GM12878 (cell line): Measurements from ENCODE around the gene RSPH1. TPM values are rescaled to one million over a fixed set of nuclear protein-coding genes. Genes with fewer than 3 reads are reported as not detected.
A peak's percentile ranks its signal among the peaks of the same experiment; 100 is the strongest.

ENCODE experiments used
- ATAC-seq: fragments of 200-7000 bp; cut with Tn5 transposase; 3 replicates; pipeline ENCODE4 v1.9.1; 2020; ENCODE audit warnings: mild to moderate bottlenecking, moderate library complexity
- Bru-seq: library from RNA; stranded (reverse); fragments of 400-500 nt; gene quantifications from one replicate; lab custom pipeline; 2021; lab: Mats Ljungman, UMichigan
- BruChase-seq, 2 experiments: library from RNA; stranded (reverse); fragments of 400-500 nt; gene quantifications; one replicate each; lab custom pipeline; 2021; lab: Mats Ljungman, UMichigan
- BruUV-seq: library from RNA; stranded (reverse); fragments of 400-500 nt; replicated peaks from 2 replicates; lab custom pipeline; 2021; lab: Mats Ljungman, UMichigan
- CTCF ChIA-PET: fragments of 300-600 bp; sonication (Branson Sonifier 250); formaldehyde crosslinking; extraction: SDS; loops from one replicate; lab custom pipeline; 2021; ENCODE audit warnings: inconsistent platforms; lab: Yijun Ruan, JAX
- POLR2A ChIA-PET: fragments of 350-600 bp; formaldehyde crosslinking; extraction: SDS; loops from one replicate; lab custom pipeline; 2021; ENCODE audit warnings: inconsistent platforms; lab: Charles Lee
- RAD21 ChIA-PET: fragments of 300-600 bp; sonication (Branson Sonifier 250); formaldehyde crosslinking; loops from one replicate; lab custom pipeline; 2023; ENCODE audit warnings: antibody characterized with exemption; ENCODE audit not compliant: unreplicated experiment; lab: Charles Lee
- SMC1A ChIA-PET: fragments of 300-600 bp; sonication (Branson Sonifier 250); formaldehyde crosslinking; loops from one replicate; lab custom pipeline; 2023; ENCODE audit not compliant: unreplicated experiment, uncharacterized antibody; lab: Charles Lee
- DNase-seq: peaks from one replicate; pipeline ENCODE4 v3.0.0-alpha.2; 2011; ENCODE audit warnings: low read depth, low spot score
- FAIRE-seq: peaks from 3 replicates; lab custom pipeline; 2011; peaks lifted over from hg19 to GRCh38; lab: Jason Lieb, UNC
- H2AFZ ChIP-seq: 2 replicates; pipeline ENCODE4 v1.6.0; 2011; ENCODE audit warnings: low read depth, low read length, control low read depth; ENCODE audit not compliant: control insufficient read depth
- H3K27ac ChIP-seq: 2 replicates; pipeline ENCODE4 v1.5.1; 2011; ENCODE audit warnings: control low read depth; ENCODE audit not compliant: control insufficient read depth, insufficient read depth
- H3K27me3 ChIP-seq, 2 experiments: replicated peaks in 1 of 2; 2 replicates each; pipeline versions ENCODE4 v1.6.0 to v1.6.1; 2011; ENCODE audit warnings: low read length in 1 of 2; ENCODE audit not compliant: control insufficient read depth in 2 of 2, insufficient read depth in 2 of 2
- H3K36me3 ChIP-seq, 2 experiments: 2 replicates each; pipeline ENCODE4 v1.5.1; 2011; ENCODE audit warnings: low read length in 1 of 2; ENCODE audit not compliant: control insufficient read depth in 2 of 2, insufficient read depth in 2 of 2
- H3K4me1 ChIP-seq: 2 replicates; pipeline ENCODE4 v1.6.1; 2011; ENCODE audit warnings: mild to moderate bottlenecking, low read length, moderate library complexity, mixed read lengths; ENCODE audit not compliant: control insufficient read depth, insufficient read depth
- H3K4me2 ChIP-seq: 2 replicates; pipeline ENCODE4 v1.6.0; 2011; ENCODE audit warnings: control low read depth; ENCODE audit not compliant: control insufficient read depth, insufficient read depth
- H3K4me3 ChIP-seq: fragments of 200-600 bp; sonication (generic); 2 replicates; pipeline ENCODE4 v1.5.1; 2016
- H3K79me2 ChIP-seq: 2 replicates; pipeline ENCODE4 v1.6.0; 2011; ENCODE audit warnings: low read length; ENCODE audit not compliant: control insufficient read depth, insufficient read depth
- H3K9ac ChIP-seq: 2 replicates; pipeline ENCODE4 v1.8.0; 2011; ENCODE audit warnings: low read length, control low read depth, mixed read lengths; ENCODE audit not compliant: control insufficient read depth, insufficient read depth
- H3K9me3 ChIP-seq: replicated peaks from 3 replicates; pipeline ENCODE4 v1.5.1; 2011; ENCODE audit warnings: mild to moderate bottlenecking, low read length; ENCODE audit not compliant: control insufficient read depth, insufficient read depth
- H4K20me1 ChIP-seq: 2 replicates; pipeline ENCODE4 v1.6.0; 2011; ENCODE audit not compliant: control insufficient read depth, insufficient read depth
- CREB1 ChIP-seq: IDR thresholded peaks from 2 replicates; pipeline ENCODE4 v1.6.1; 2012; ENCODE audit warnings: low read depth, mild to moderate bottlenecking, inconsistent platforms
- EGR1 ChIP-seq, 2 experiments: IDR thresholded peaks; 1 replicate in 1 of 2; 2 replicates in 1 of 2; pipeline ENCODE4 v1.6.1; 2011 to 2012; ENCODE audit warnings: low read depth in 2 of 2, low read length in 2 of 2, borderline replicate concordance in 1 of 2, mild to moderate bottlenecking in 1 of 2, moderate library complexity in 1 of 2
- ESRRA ChIP-seq: IDR thresholded peaks from 2 replicates; pipeline ENCODE4 v1.6.1; 2012; ENCODE audit warnings: mild to moderate bottlenecking, low read length, improper control_type of control experiment
- KLF5 ChIP-seq: fragments of 450-650 bp; IDR thresholded peaks from 2 replicates; pipeline ENCODE4 v1.6.1; 2014; ENCODE audit warnings: mild to moderate bottlenecking; ENCODE audit not compliant: partially characterized antibody
- POLR2AphosphoS5 ChIP-seq: IDR thresholded peaks from 2 replicates; pipeline ENCODE4 v1.6.1; 2011; ENCODE audit warnings: mild to moderate bottlenecking, low read length, inconsistent platforms
- RFX5 ChIP-seq: IDR thresholded peaks from 2 replicates; pipeline ENCODE4 v1.6.1; 2011; ENCODE audit warnings: low read depth, low read length, improper control_type of control experiment
- SUZ12 ChIP-seq: fragments of 200-600 bp; sonication (generic); IDR thresholded peaks from one replicate; pipeline ENCODE4 v1.6.1; 2018; ENCODE audit warnings: antibody characterized with exemption, mild to moderate bottlenecking; ENCODE audit not compliant: unreplicated experiment
- WGBS: methylation state at CpG from one replicate; pipeline ENCODE4 v1.1.6; 2016; ENCODE audit warnings: low lambda C conversion rate; ENCODE audit not compliant: insufficient replicate concordance, insufficient coverage; ENCODE audit errors: missing lambda C conversion rate; 5-methylcytosine and 5-hydroxymethylcytosine counted together
- in situ Hi-C: fragments of 300-500 bp; cut with MboI; formaldehyde crosslinking; loops from 9 replicates; pipeline ENCODE4 v1.14.3; 2018; ENCODE audit warnings: mixed read lengths
- intact Hi-C: fragments of 100-400 bp; cut with micrococcal nuclease; formaldehyde crosslinking; loops from one replicate; pipeline ENCODE4 v1.14.2; 2022; ENCODE audit not compliant: unreplicated experiment
- long read RNA-seq, 2 experiments: library from polyadenylated mRNA; unstranded; transcript quantifications; one replicate each; pipeline ENCODE4 v2.0.0, GENCODE V29; 2019 to 2020
- polyA minus RNA-seq, 3 experiments: library from RNA; depleted of rRNA, polyadenylated mRNA; stranded (reverse); fragments of >200 nt; gene quantifications; 2 replicates each; pipeline ENCODE4 v1.2.3, GENCODE V29; 2011
- polyA plus RNA-seq, 11 experiments: library from polyadenylated mRNA; depleted of rRNA in 4 of 11; unstranded in 6 of 11; stranded (reverse) in 5 of 11; fragments of >200 nt; fragmentation: Nextera tagmentation in 4 of 11; fragmentation: Illumina TruSeq in 1 of 11; extraction: Ambion mirVana in 4 of 11; extraction: Trizol in 1 of 11; gene quantifications; 1 replicate in 1 of 11; 2 replicates in 10 of 11; pipeline versions ENCODE4 v1.2.1 to v1.2.3, GENCODE V29; 2011 to 2016; ENCODE audit warnings: inconsistent platforms in 2 of 11, missing spikeins in 2 of 11, low read depth in 1 of 11
- total RNA-seq, 4 experiments: library from RNA; depleted of rRNA in 3 of 4; stranded (reverse); fragments of >200 nt in 3 of 4; fragmentation: Illumina TruSeq in 1 of 4; extraction: Trizol in 1 of 4; gene quantifications; 2 replicates each; pipeline versions ENCODE4 v1.2.1 to v1.2.3, GENCODE V29; 2013 to 2021
- TF ChIP-seq, protein P1 (sequence below): fragments of 450-650 bp; IDR thresholded peaks from 2 replicates; pipeline ENCODE4 v1.6.1; 2016; ENCODE audit warnings: mild to moderate bottlenecking
- TF ChIP-seq, protein P2 (sequence below): fragments of 450-650 bp; IDR thresholded peaks from 2 replicates; pipeline ENCODE4 v1.6.1; 2016; ENCODE audit warnings: mild to moderate bottlenecking
- TF ChIP-seq, protein P3 (sequence below): fragments of 450-650 bp; IDR thresholded peaks from 2 replicates; pipeline ENCODE4 v1.6.1; 2016; ENCODE audit warnings: mild to moderate bottlenecking, moderate library complexity, borderline replicate concordance

The RSPH1 gene
- 0.56 and 0.78 TPM in 2 replicates for total RNA-seq (2013; cell fraction: nucleolus; rRNA removed)
- 0.11 and 0.33 TPM in 2 replicates for total RNA-seq (2014; rRNA removed)
- total RNA-seq (2014; rRNA removed; fragmentation: Illumina TruSeq; extraction: Trizol): 0.27 and 0.37 TPM in 2 replicates
- total RNA-seq (2021): 0.27 and 0.28 TPM in 2 replicates
- 0.94 TPM for polyA plus RNA-seq (2011; ENCODE audit: low read depth)
- polyA plus RNA-seq (2011; rRNA removed): 0.38 and 0.59 TPM in 2 replicates
- polyA plus RNA-seq (2011; cell fraction: cytosol; rRNA removed): 0.10 and 0.21 TPM in 2 replicates
- 0.16 and 0.22 TPM in 2 replicates for polyA plus RNA-seq (2011; cell fraction: nucleus; rRNA removed)
- polyA plus RNA-seq (2012): 0.79 and 1.1 TPM in 2 replicates
- 0.37 and 0.67 TPM in 2 replicates for polyA plus RNA-seq (2014; fragmentation: Illumina TruSeq; extraction: Trizol)
- polyA plus RNA-seq (2014; fragmentation: Nextera tagmentation; extraction: Ambion mirVana): under 1 TPM; 0.37 to 0.38 TPM
- 0.19 and 0.81 TPM in 2 replicates for polyA plus RNA-seq (2014; rRNA removed)
- 1 to 10 TPM; 1.2 to 1.4 TPM for polyA plus RNA-seq (2016; fragmentation: Nextera tagmentation; extraction: Ambion mirVana)
- 0.88 TPM in 1 of 2 replicates, not detected in the other for polyA minus RNA-seq (2011; rRNA and poly(A)+ RNA removed)
- polyA minus RNA-seq (2011; cell fraction: cytosol; rRNA and poly(A)+ RNA removed): not detected in 2 replicates
- not detected in 2 replicates for polyA minus RNA-seq (2011; cell fraction: nucleus; rRNA and poly(A)+ RNA removed)
- percentile 39 among the genes with signal in this experiment for Bru-seq, nascent RNA
- percentile 35 among the genes with signal in this experiment for BruChase-seq, experiment 1, labeled RNA remaining after a 6-hour chase
- percentile 32 among the genes with signal in this experiment for BruChase-seq, experiment 2, labeled RNA remaining after a 2-hour chase
- long read RNA-seq, experiment 1, partial matches to known transcripts: 1 of 1 reads
- long read RNA-seq, experiment 1, other reads (novel, unspliced or antisense): 0 of 1 reads
- long read RNA-seq, experiment 2, partial matches to known transcripts: 1 of 4 reads
- long read RNA-seq, experiment 2, other reads (novel, unspliced or antisense): 3 of 4 reads

DNA sequence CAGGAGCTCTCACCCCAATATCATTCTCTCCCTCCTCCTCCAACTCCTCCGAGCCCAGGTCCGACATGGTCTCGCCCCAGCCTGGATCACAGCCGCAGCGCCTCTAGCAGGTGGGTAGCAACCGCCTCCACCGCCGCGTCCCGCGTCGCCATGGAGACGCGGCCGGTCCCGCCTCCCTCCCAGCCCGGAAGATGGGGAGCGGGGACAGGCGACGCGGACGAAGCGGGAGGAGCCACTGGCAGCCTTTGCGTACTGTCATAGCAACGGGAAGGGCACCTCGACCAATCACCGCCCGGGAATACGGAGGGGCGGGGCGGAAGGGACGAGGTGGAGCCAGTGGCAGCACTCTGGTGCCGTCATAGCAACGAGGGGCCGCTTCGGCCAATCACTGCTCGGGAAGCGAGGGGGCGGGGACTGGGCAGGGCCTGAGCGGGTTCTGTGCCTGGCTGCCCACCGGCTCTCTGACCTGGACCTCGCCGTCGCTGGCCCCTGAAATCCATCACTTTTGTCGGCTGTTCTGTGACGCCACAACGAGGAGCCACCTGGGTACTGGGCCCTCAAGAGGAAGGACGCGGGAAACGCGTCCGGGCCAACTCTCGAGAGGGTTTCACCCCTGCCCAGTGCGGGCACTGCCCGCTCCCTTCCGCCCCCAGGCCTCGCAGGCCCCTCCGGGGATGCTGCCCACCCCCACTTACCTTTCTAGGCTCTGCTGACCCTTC lies at the start of gene RSPH1:
Gene RSPH1, minus strand, starts transcription at position 105 of the 719 bp plus-strand sequence. Its CDS starts 38 bp downstream, at position 67.
- no peaks in the 10 kb centered on the region for H3K9me3 ChIP-seq
- RAD21 ChIA-PET: interaction anchor here (0.6 to 2.4 kb wide), 8 partner anchors 10 to 187 kb away, joined by 3 to 11 read pairs (median 4); no protein-coding TSS in a partner anchor
- H3K4me2 ChIP-seq: peak within 1 kb of the TSS; percentile 93
- POLR2A ChIA-PET: interaction anchor here (0.6 to 1.3 kb wide), 4 partner anchors 20 to 574 kb away, joined by 3 to 5 read pairs (median 3); no protein-coding TSS in a partner anchor
- no TSS peak for BruUV-seq
- CTCF ChIA-PET: interaction anchor here (1.2 to 1.7 kb wide), 2 partner anchors 18 to 41 kb away, joined by 3 to 4 read pairs; no protein-coding TSS in a partner anchor
- H3K27ac ChIP-seq: peak within 1 kb of the TSS; percentile 41
- H3K9ac ChIP-seq: peak within 1 kb of the TSS; percentile 77
- FAIRE-seq: peak; percentile 99
- under 1% methylated on average over 56 of the region's 58 CpGs for WGBS
- intact Hi-C loops (loop anchor here (1.0 to 2.0 kb wide), 2 partner anchors 17 to 32 kb away; no protein-coding TSS in a partner anchor), in situ Hi-C loops (no loop called here)
- no peaks in the 10 kb centered on the region for H4K20me1 ChIP-seq
- H3K79me2 ChIP-seq: no peaks in the 10 kb centered on the region
- peaks cover 13% of the 10 kb centered on the region for H3K4me1 ChIP-seq
- DNase-seq: peak; percentile 96
- peak within 1 kb of the TSS; percentile 80 for H3K4me3 ChIP-seq
- peak; percentile 99 for ATAC-seq
- no peaks in the 10 kb centered on the region for H3K27me3 ChIP-seq
- peak within 1 kb of the TSS; percentile 81 for H2AFZ ChIP-seq
- SMC1A ChIA-PET: interaction anchor here (1.2 to 3.0 kb wide), 4 partner anchors 10 to 40 kb away, joined by 4 to 12 read pairs (median 6); no protein-coding TSS in a partner anchor
- H3K36me3 ChIP-seq: no peaks in the 10 kb centered on the region
- TF ChIP-seq CREB1: peak; percentile 92
- TF ChIP-seq, protein P1, sequence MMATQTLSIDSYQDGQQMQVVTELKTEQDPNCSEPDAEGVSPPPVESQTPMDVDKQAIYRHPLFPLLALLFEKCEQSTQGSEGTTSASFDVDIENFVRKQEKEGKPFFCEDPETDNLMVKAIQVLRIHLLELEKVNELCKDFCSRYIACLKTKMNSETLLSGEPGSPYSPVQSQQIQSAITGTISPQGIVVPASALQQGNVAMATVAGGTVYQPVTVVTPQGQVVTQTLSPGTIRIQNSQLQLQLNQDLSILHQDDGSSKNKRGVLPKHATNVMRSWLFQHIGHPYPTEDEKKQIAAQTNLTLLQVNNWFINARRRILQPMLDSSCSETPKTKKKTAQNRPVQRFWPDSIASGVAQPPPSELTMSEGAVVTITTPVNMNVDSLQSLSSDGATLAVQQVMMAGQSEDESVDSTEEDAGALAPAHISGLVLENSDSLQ: peak; percentile 90
- TF ChIP-seq, protein P2, sequence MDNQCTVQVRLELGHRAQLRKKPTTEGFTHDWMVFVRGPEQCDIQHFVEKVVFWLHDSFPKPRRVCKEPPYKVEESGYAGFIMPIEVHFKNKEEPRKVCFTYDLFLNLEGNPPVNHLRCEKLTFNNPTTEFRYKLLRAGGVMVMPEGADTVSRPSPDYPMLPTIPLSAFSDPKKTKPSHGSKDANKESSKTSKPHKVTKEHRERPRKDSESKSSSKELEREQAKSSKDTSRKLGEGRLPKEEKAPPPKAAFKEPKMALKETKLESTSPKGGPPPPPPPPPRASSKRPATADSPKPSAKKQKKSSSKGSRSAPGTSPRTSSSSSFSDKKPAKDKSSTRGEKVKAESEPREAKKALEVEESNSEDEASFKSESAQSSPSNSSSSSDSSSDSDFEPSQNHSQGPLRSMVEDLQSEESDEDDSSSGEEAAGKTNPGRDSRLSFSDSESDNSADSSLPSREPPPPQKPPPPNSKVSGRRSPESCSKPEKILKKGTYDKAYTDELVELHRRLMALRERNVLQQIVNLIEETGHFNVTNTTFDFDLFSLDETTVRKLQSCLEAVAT: 0 out of 2 replicates have a peak, but pooled peaks have one; percentile 43
- TF ChIP-seq ESRRA: 0 out of 2 replicates have a peak, but pooled peaks have one; percentile 32
- TF ChIP-seq KLF5: peak; percentile 65
- no peak; the same call in 1 of the 2 replicates for TF ChIP-seq POLR2AphosphoS5
- TF ChIP-seq, protein P3, sequence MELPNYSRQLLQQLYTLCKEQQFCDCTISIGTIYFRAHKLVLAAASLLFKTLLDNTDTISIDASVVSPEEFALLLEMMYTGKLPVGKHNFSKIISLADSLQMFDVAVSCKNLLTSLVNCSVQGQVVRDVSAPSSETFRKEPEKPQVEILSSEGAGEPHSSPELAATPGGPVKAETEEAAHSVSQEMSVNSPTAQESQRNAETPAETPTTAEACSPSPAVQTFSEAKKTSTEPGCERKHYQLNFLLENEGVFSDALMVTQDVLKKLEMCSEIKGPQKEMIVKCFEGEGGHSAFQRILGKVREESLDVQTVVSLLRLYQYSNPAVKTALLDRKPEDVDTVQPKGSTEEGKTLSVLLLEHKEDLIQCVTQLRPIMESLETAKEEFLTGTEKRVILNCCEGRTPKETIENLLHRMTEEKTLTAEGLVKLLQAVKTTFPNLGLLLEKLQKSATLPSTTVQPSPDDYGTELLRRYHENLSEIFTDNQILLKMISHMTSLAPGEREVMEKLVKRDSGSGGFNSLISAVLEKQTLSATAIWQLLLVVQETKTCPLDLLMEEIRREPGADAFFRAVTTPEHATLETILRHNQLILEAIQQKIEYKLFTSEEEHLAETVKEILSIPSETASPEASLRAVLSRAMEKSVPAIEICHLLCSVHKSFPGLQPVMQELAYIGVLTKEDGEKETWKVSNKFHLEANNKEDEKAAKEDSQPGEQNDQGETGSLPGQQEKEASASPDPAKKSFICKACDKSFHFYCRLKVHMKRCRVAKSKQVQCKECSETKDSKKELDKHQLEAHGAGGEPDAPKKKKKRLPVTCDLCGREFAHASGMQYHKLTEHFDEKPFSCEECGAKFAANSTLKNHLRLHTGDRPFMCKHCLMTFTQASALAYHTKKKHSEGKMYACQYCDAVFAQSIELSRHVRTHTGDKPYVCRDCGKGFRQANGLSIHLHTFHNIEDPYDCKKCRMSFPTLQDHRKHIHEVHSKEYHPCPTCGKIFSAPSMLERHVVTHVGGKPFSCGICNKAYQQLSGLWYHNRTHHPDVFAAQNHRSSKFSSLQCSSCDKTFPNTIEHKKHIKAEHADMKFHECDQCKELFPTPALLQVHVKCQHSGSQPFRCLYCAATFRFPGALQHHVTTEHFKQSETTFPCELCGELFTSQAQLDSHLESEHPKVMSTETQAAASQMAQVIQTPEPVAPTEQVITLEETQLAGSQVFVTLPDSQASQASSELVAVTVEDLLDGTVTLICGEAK: peak; percentile 78; the same call in 1 of the 2 replicates
- peak; percentile 91 for TF ChIP-seq RFX5
- TF ChIP-seq SUZ12: no peak
- no peak for TF ChIP-seq EGR1 (IDR thresholded peaks at IDR 0.05; ENCODE audit: borderline replicate concordance in 1 of 2, low read depth in 2 of 2, low read length in 2 of 2)
